DND-41 (cell line): Measurements from ENCODE around the gene LIMK2.

Source experiments
- ATAC-seq: fragments of 200-7000 bp; cut with Tn5 transposase; 3 replicates; pipeline ENCODE4 v1.9.1; 2021; ENCODE audit warnings: low read depth; ENCODE audit not compliant: insufficient read depth
- DNase-seq: peaks from one replicate; pipeline ENCODE4 v3.0.0-alpha.2; 2020
- H2AFZ ChIP-seq: 2 replicates; pipeline ENCODE4 v1.6.0; 2012; ENCODE audit warnings: low read depth, low read length
- H3K27ac ChIP-seq: 2 replicates; pipeline ENCODE4 v1.5.1; 2012; ENCODE audit warnings: low read length, inconsistent platforms
- H3K27me3 ChIP-seq: fragments of 200-600 bp; sonication (generic); 2 replicates; pipeline ENCODE4 v1.6.0; 2012; ENCODE audit warnings: low read length, mild to moderate bottlenecking, inconsistent platforms; ENCODE audit not compliant: insufficient read depth, poor library complexity
- H3K36me3 ChIP-seq: 2 replicates; pipeline ENCODE4 v1.5.1; 2012; ENCODE audit warnings: low read length, inconsistent platforms; ENCODE audit not compliant: insufficient read depth
- H3K4me1 ChIP-seq: 2 replicates; pipeline ENCODE4 v1.5.1; 2012; ENCODE audit warnings: mild to moderate bottlenecking, low read length; ENCODE audit not compliant: insufficient read depth
- H3K4me2 ChIP-seq: 2 replicates; pipeline ENCODE4 v1.6.0; 2012; ENCODE audit warnings: mild to moderate bottlenecking, moderate library complexity, low read length, inconsistent platforms; ENCODE audit not compliant: insufficient read depth
- H3K4me3 ChIP-seq, 2 experiments: fragments of 200-600 bp in 1 of 2; shearing (Covaris generic) in 1 of 2; 2 replicates each; pipeline ENCODE4 v1.5.1; 2012 to 2016; ENCODE audit warnings: inconsistent platforms in 2 of 2, low read length in 2 of 2, mild to moderate bottlenecking in 2 of 2, low read depth in 1 of 2, moderate library complexity in 1 of 2
- H3K79me2 ChIP-seq: 2 replicates; pipeline ENCODE4 v1.6.0; 2012; ENCODE audit warnings: low read length, inconsistent platforms; ENCODE audit not compliant: insufficient read depth
- H3K9ac ChIP-seq: 2 replicates; pipeline ENCODE4 v1.6.0; 2012; ENCODE audit warnings: low read depth, mild to moderate bottlenecking, inconsistent platforms, low read length, moderate library complexity
- H3K9me3 ChIP-seq: 2 replicates; pipeline ENCODE4 v1.5.1; 2012; ENCODE audit warnings: low read length, moderate library complexity, mild to moderate bottlenecking, inconsistent platforms; ENCODE audit not compliant: insufficient read depth, severe bottlenecking
- H4K20me1 ChIP-seq: 2 replicates; pipeline ENCODE4 v1.6.0; 2012; ENCODE audit warnings: low read length; ENCODE audit not compliant: insufficient read depth
- CTCF ChIP-seq: IDR thresholded peaks from 2 replicates; pipeline ENCODE4 v1.5.1; 2012; ENCODE audit warnings: borderline replicate concordance, low read length, moderate library complexity, mild to moderate bottlenecking; ENCODE audit not compliant: poor library complexity, severe bottlenecking; ENCODE audit errors: extremely low read depth
- EZH2 ChIP-seq: IDR thresholded peaks from 3 replicates; pipeline ENCODE4 v1.6.1; 2012; ENCODE audit warnings: borderline replicate concordance, low read depth, mild to moderate bottlenecking, moderate library complexity, low read length, inconsistent platforms; ENCODE audit not compliant: severe bottlenecking

LIMK2 gene

GRCh38 chr22:31238057-31238456 is 26.0 kb downstream of the LIMK2 start:
- Histone ChIP-seq H3K4me2 (no peak overlapping the region), H3K27ac (no peak overlapping the region), H3K79me2 (no peaks in the 10 kb centered on the region; the same call in 1 of the 2 replicates), H3K9me3 (no peaks in the 10 kb centered on the region), H3K4me1 (no peaks in the 10 kb centered on the region), H4K20me1 (peaks cover 8% of the 10 kb centered on the region), H3K4me3 (no peak overlapping the region), H2AFZ (no peak overlapping the region), H3K27me3 (no peaks in the 10 kb centered on the region), H3K9ac (no peak overlapping the region), H3K36me3 (peaks cover 18% of the 10 kb centered on the region)
- ATAC-seq (no peak), DNase-seq (no peak)
- no peak for TF ChIP-seq CTCF
- no peak for TF ChIP-seq EZH2

GRCh38 chr22:31239771-31240370 is 27.8 kb downstream of the LIMK2 start:
- H3K27me3 ChIP-seq = no peaks in the 10 kb centered on the region
- H2AFZ ChIP-seq = no peak overlapping the region
- no peaks in the 10 kb centered on the region; the same call in 1 of the 2 replicates for H3K79me2 ChIP-seq
- no peaks in the 10 kb centered on the region for H3K4me1 ChIP-seq
- peaks cover 14% of the 10 kb centered on the region for H3K36me3 ChIP-seq
- no peak overlapping the region for H3K4me2 ChIP-seq
- TF ChIP-seq CTCF = no peak
- no peak for TF ChIP-seq EZH2
- no peak overlapping the region for H3K9ac ChIP-seq
- ATAC-seq (no peak), DNase-seq (no peak)
- no peaks in the 10 kb centered on the region for H3K9me3 ChIP-seq
- no peak overlapping the region for H3K4me3 ChIP-seq
- peaks cover 8% of the 10 kb centered on the region for H4K20me1 ChIP-seq
- no peak overlapping the region for H3K27ac ChIP-seq

GRCh38 chr22:31241200-31241599 is 29.1 kb downstream of the LIMK2 start:
- Histone ChIP-seq H3K27ac (no peak overlapping the region), H3K27me3 (no peaks in the 10 kb centered on the region), H3K4me1 (no peaks in the 10 kb centered on the region), H3K4me3 (no peak overlapping the region), H3K4me2 (no peak overlapping the region), H3K9me3 (no peaks in the 10 kb centered on the region), H2AFZ (no peak overlapping the region), H3K36me3 (peaks cover 11% of the 10 kb centered on the region), H3K79me2 (no peaks in the 10 kb centered on the region; the same call in 1 of the 2 replicates), H3K9ac (no peak overlapping the region), H4K20me1 (peaks cover 8% of the 10 kb centered on the region)
- TF ChIP-seq EZH2 = no peak
- no peak for TF ChIP-seq CTCF
- DNase-seq (no peak), ATAC-seq (no peak)
